OCI-LY7 (cell line): ENCODE measurements around the gene METTL8. TPM values are rescaled to one million over a fixed set of nuclear protein-coding genes. Genes with fewer than 3 reads are reported as not detected.

Source experiments
- BruUV-seq: library from RNA; stranded (reverse); fragments of 400-500 nt; replicated peaks from 2 replicates; lab custom pipeline; 2021; lab: Mats Ljungman, UMichigan
- CTCF ChIA-PET: fragments of 300-600 bp; sonication (Branson Sonifier 250); formaldehyde crosslinking; loops from one replicate; lab custom pipeline; 2022; ENCODE audit warnings: antibody characterized with exemption; ENCODE audit not compliant: unreplicated experiment; lab: Charles Lee
- POLR2A ChIA-PET: fragments of 300-600 bp; sonication (Branson Sonifier 250); formaldehyde crosslinking; loops from one replicate; lab custom pipeline; 2022; ENCODE audit warnings: antibody characterized with exemption; lab: Charles Lee
- DNase-seq: peaks from one replicate; pipeline ENCODE4 v3.0.0-alpha.2; 2015; ENCODE audit warnings: low spot score
- H2AFZ ChIP-seq: fragments of 200-600 bp; sonication (generic), shearing (Covaris generic); 2 replicates; pipeline ENCODE4 v1.6.1; 2014; ENCODE audit warnings: mild to moderate bottlenecking, antibody characterized with exemption, low read length, moderate library complexity
- H3K27ac ChIP-seq: fragments of 200-600 bp; sonication (generic); 2 replicates; pipeline ENCODE4 v1.5.1; 2014; ENCODE audit warnings: mixed run types, low read depth, mild to moderate bottlenecking, moderate library complexity, low read length, inconsistent platforms; ENCODE audit not compliant: poor library complexity, severe bottlenecking
- H3K36me3 ChIP-seq: fragments of 200-600 bp; sonication (generic); 2 replicates; pipeline ENCODE4 v1.6.1; 2014; ENCODE audit warnings: mild to moderate bottlenecking, antibody characterized with exemption, low read length, moderate library complexity, mixed read lengths; ENCODE audit not compliant: insufficient read depth
- H3K4me1 ChIP-seq: fragments of 200-600 bp; sonication (generic); 2 replicates; pipeline ENCODE4 v1.5.1; 2014; ENCODE audit warnings: mild to moderate bottlenecking, low read length; ENCODE audit not compliant: insufficient read depth, poor library complexity, severe bottlenecking
- H3K4me2 ChIP-seq: fragments of 200-600 bp; sonication (generic); 2 replicates; pipeline ENCODE4 v1.6.1; 2014; ENCODE audit warnings: mild to moderate bottlenecking, low read length
- H3K4me3 ChIP-seq: fragments of 200-600 bp; sonication (generic); 2 replicates; pipeline ENCODE4 v1.5.1; 2014; ENCODE audit warnings: mild to moderate bottlenecking, low read depth, low read length; ENCODE audit not compliant: poor library complexity, severe bottlenecking
- H3K79me2 ChIP-seq: fragments of 200-600 bp; sonication (generic); 2 replicates; pipeline ENCODE4 v1.6.1; 2016; ENCODE audit warnings: low read depth, mild to moderate bottlenecking, low read length, moderate library complexity, mixed read lengths; ENCODE audit not compliant: insufficient read depth
- H3K9me2 ChIP-seq: fragments of 200-600 bp; sonication (generic); 2 replicates; pipeline ENCODE4 v1.6.1; 2016; ENCODE audit warnings: mild to moderate bottlenecking, low read length, mixed read lengths; ENCODE audit not compliant: insufficient read depth
- H3K9me3 ChIP-seq: fragments of 200-600 bp; sonication (generic); 2 replicates; pipeline ENCODE4 v1.6.1; 2014; ENCODE audit warnings: mild to moderate bottlenecking, mixed run types, low read length, mixed read lengths
- H4K20me1 ChIP-seq: fragments of 200-600 bp; sonication (generic); 2 replicates; pipeline ENCODE4 v1.6.1; 2014; ENCODE audit warnings: mild to moderate bottlenecking, antibody characterized with exemption, low read length, moderate library complexity, mixed read lengths; ENCODE audit not compliant: insufficient read depth
- CTCF ChIP-seq: fragments of 200-600 bp; sonication (generic); conservative IDR thresholded peaks from 2 replicates; pipeline ENCODE4 v1.5.1; 2014; ENCODE audit warnings: mild to moderate bottlenecking, antibody characterized with exemption, low read length, moderate library complexity, mixed read lengths
- EZH2phosphoT487 ChIP-seq: fragments of 200-600 bp; sonication (generic); IDR thresholded peaks from 2 replicates; pipeline ENCODE4 v1.6.1; 2018; ENCODE audit warnings: low read depth, borderline replicate concordance, mild to moderate bottlenecking, mixed run types, antibody characterized with exemption, low read length, moderate library complexity, mixed read lengths
- intact Hi-C: fragments of 100-400 bp; cut with micrococcal nuclease; formaldehyde crosslinking; loops from one replicate; pipeline ENCODE4 v1.10.0; 2022; ENCODE audit not compliant: unreplicated experiment
- total RNA-seq, 2 experiments: library from RNA; depleted of rRNA in 1 of 2; stranded (reverse); fragments of >200 nt in 1 of 2; shearing (Covaris generic) in 1 of 2; gene quantifications; 2 replicates each; pipeline ENCODE4 v1.2.3, GENCODE V29; 2014 to 2022

The METTL8 gene
- total RNA-seq, 2 experiments from 2014 or later, result 11.8 to 33.0 TPM

GRCh38 chr2:171344182-171344581, 89.6 kb downstream of the METTL8 start:
- no peaks in the 10 kb centered on the region for H4K20me1 ChIP-seq
- H3K79me2 ChIP-seq, result peaks cover 8% of the 10 kb centered on the region; the same call in 1 of the 2 replicates
- H3K4me1 ChIP-seq, result peaks cover 71% of the 10 kb centered on the region
- no TSS peak for BruUV-seq
- ChIA-PET CTCF (no interaction called here), POLR2A (interaction anchor here (0.6 to 3.0 kb wide), 4 partner anchors 14 to 181 kb away, joined by 3 to 7 read pairs (median 6); no protein-coding TSS in a partner anchor)
- no peaks in the 10 kb centered on the region for H3K9me2 ChIP-seq
- no peaks in the 10 kb centered on the region for H3K36me3 ChIP-seq
- peak overlapping the region; percentile 63; the same call in 1 of the 2 replicates for H2AFZ ChIP-seq
- no peaks in the 10 kb centered on the region for H3K9me3 ChIP-seq
- H3K27ac ChIP-seq, result peak overlapping the region; percentile 11
- intact Hi-C loops, result no loop called here
- no peak for DNase-seq
- TF ChIP-seq EZH2phosphoT487 (no peak), CTCF (no peak; the same call in 1 of the 2 replicates)
- H3K4me3 ChIP-seq, result peak overlapping the region; percentile 27
- peak overlapping the region; percentile 56 for H3K4me2 ChIP-seq

GRCh38 chr2:171342067-171342413, 91.8 kb downstream of the METTL8 start:
- Histone ChIP-seq H3K79me2 (peaks cover 13% of the 10 kb centered on the region; the same call in 1 of the 2 replicates), H3K36me3 (no peaks in the 10 kb centered on the region), H3K4me3 (no peak overlapping the region), H3K4me2 (peak overlapping the region; percentile 61), H2AFZ (peak overlapping the region; percentile 27; the same call in 1 of the 2 replicates), H4K20me1 (no peaks in the 10 kb centered on the region), H3K9me2 (no peaks in the 10 kb centered on the region), H3K4me1 (peaks cover 76% of the 10 kb centered on the region), H3K9me3 (no peaks in the 10 kb centered on the region), H3K27ac (peak overlapping the region; percentile 52)
- CTCF ChIA-PET, result no interaction called here
- DNase-seq, result no peak
- intact Hi-C loops, result no loop called here
- POLR2A ChIA-PET, result interaction anchor here (0.6 to 2.0 kb wide), 5 partner anchors 8 to 199 kb away, joined by 3 to 15 read pairs (median 6); no protein-coding TSS in a partner anchor
- no peak for TF ChIP-seq CTCF
- no TSS peak for BruUV-seq

GRCh38 chr2:171341394-171342066, 92.3 kb downstream of the METTL8 start:
- ChIA-PET CTCF (no interaction called here), POLR2A (interaction anchor here (0.6 to 1.5 kb wide), 5 partner anchors 12 to 1937 kb away, joined by 3 to 5 read pairs (median 3); no protein-coding TSS in a partner anchor)
- Histone ChIP-seq H3K4me1 (peaks cover 76% of the 10 kb centered on the region), H2AFZ (no peak overlapping the region), H3K79me2 (peaks cover 13% of the 10 kb centered on the region; the same call in 1 of the 2 replicates), H3K9me3 (no peaks in the 10 kb centered on the region), H3K36me3 (no peaks in the 10 kb centered on the region), H3K9me2 (no peaks in the 10 kb centered on the region), H4K20me1 (no peaks in the 10 kb centered on the region), H3K4me2 (peak overlapping the region; percentile 61), H3K27ac (peak overlapping the region; percentile 52), H3K4me3 (no peak overlapping the region)
- TF ChIP-seq CTCF (no peak), EZH2phosphoT487 (no peak)
- no TSS peak for BruUV-seq
- DNase-seq, result no peak
- intact Hi-C loops, result no loop called here
